GM12892 (cell line): ENCODE results near the gene TFDP1.

ENCODE experiments used
- POLR2A ChIP-seq: IDR thresholded peaks from 2 replicates; pipeline ENCODE4 v1.6.1; 2011; ENCODE audit warnings: low read depth, low read length, control low read depth
- POLR2AphosphoS5 ChIP-seq: IDR thresholded peaks from 2 replicates; pipeline ENCODE4 v1.6.1; 2011; ENCODE audit warnings: low read depth, low read length, control low read depth
- TAF1 ChIP-seq: IDR thresholded peaks from 2 replicates; pipeline ENCODE4 v1.6.1; 2011; ENCODE audit warnings: low read depth, mild to moderate bottlenecking, control low read depth, low read length, borderline replicate concordance

- TF ChIP-seq POLR2A: no peak
- no peak for TF ChIP-seq TAF1
- TF ChIP-seq POLR2AphosphoS5: no peak
These were observed 61.8 kb downstream of the TFDP1 start for GRCh38 chr13:113646376-113646775.
